Left lung (tissue), 10 donors: ENCODE measurements around the gene DPP8. TPM values are rescaled to one million over a fixed set of nuclear protein-coding genes. Genes with fewer than 3 reads are reported as not detected.

Source experiments
- ATAC-seq: fragments of 200-7000 bp; cut with Tn5 transposase; one replicate; pipeline ENCODE4 v1.9.1; 2020; ENCODE audit warnings: moderate library complexity
- DNase-seq, 4 donors: peaks; one replicate each; pipeline ENCODE4 v3.0.0-alpha.2; 2013 to 2020
- H3K27ac ChIP-seq, 2 donors: fragments of 200-600 bp; sonication (generic) in 1 of 2; one replicate each; pipeline versions ENCODE4 v1.5.0 to v1.8.0; 2020 to 2021
- H3K27me3 ChIP-seq, 2 donors: fragments of 200-600 bp; sonication (generic) in 1 of 2; one replicate each; pipeline versions ENCODE4 v1.5.0 to v1.8.0; 2020 to 2021
- H3K36me3 ChIP-seq, 2 donors: fragments of 200-600 bp; sonication (generic) in 1 of 2; one replicate each; pipeline versions ENCODE4 v1.5.0 to v1.8.0; 2020 to 2021
- H3K4me1 ChIP-seq, 2 donors: fragments of 200-600 bp; one replicate each; pipeline ENCODE4 v1.8.0; 2021
- H3K4me3 ChIP-seq, 2 donors: fragments of 200-600 bp; sonication (generic) in 1 of 2; one replicate each; pipeline versions ENCODE4 v1.5.0 to v1.8.0; 2020 to 2021; ENCODE audit warnings: mild to moderate bottlenecking in 1 of 2
- H3K9me3 ChIP-seq, 2 donors: fragments of 200-600 bp; sonication (generic) in 1 of 2; one replicate each; pipeline versions ENCODE4 v1.5.0 to v1.8.0; 2020 to 2021
- intact Hi-C, 2 donors: fragments of 100-400 bp; cut with DNase I; formaldehyde crosslinking; loops; one replicate each; pipeline versions ENCODE4 v1.11.2 to v1.14.2; 2022
- polyA plus RNA-seq, 6 donors: library from polyadenylated mRNA; unstranded; fragments of 120-200 nt; gene quantifications; one replicate each; pipeline ENCODE4 v1.2.1, GENCODE V29; 2013; ENCODE audit not compliant: insufficient read length in 6 of 6
- total RNA-seq, 2 donors: library from RNA; stranded (reverse); fragmentation: NEBNext Ultra II Directional; extraction: Animal tissue kit (Norgen Biotek cat#: 25700); gene quantifications; one replicate each; pipeline ENCODE4 v1.2.1, GENCODE V29; 2021
- TF ChIP-seq, protein P1 (sequence below), 2 donors: fragments of 200-600 bp; sonication (generic) in 1 of 2; IDR thresholded peaks; one replicate each; pipeline versions ENCODE4 v1.5.0 to v1.8.0; 2021; ENCODE audit warnings: antibody characterized with exemption in 2 of 2
- donor health status: DM: no; HTN: yes; CAD: no.
- donor health status: DM: no; HTN: no; CAD: no.

Gene DPP8
- total and polyA plus RNA-seq, 8 donors: 30.1 to 35.0 (median 31.8) TPM

DNA sequence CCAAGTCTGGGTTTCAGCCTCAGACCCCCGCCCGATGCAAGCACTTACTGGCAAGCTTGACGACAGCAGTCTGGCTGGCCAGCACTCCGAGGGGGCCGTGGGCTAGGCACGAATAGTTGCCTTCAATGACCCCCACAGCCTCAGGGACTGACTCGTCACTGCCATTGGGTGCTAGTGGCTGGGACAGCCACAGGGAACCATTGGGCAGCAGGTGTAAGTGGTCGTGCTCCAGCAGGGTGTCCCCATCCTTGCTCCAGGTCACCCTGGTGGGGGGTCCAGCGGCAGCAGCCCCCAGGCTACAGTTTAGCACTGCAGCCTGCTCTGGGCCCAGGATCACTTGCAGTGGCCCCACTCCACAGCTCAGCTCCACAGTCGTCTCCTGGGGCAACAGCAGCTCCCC lies 106.5 kb downstream of the DPP8 start:
- intact Hi-C loops: no loop called here
- Histone ChIP-seq H3K36me3 (no peaks in the 10 kb centered on the region), H3K4me1 (peaks cover 0 to 6% of the 10 kb centered on the region in 2 donors), H3K9me3 (no peaks in the 10 kb centered on the region), H3K27ac (no peak overlapping the region), H3K4me3 (no peak overlapping the region), H3K27me3 (peaks cover 0 to 34% of the 10 kb centered on the region in 2 donors)
- DNase-seq (no peak), ATAC-seq (no peak)
- TF ChIP-seq, protein P1, sequence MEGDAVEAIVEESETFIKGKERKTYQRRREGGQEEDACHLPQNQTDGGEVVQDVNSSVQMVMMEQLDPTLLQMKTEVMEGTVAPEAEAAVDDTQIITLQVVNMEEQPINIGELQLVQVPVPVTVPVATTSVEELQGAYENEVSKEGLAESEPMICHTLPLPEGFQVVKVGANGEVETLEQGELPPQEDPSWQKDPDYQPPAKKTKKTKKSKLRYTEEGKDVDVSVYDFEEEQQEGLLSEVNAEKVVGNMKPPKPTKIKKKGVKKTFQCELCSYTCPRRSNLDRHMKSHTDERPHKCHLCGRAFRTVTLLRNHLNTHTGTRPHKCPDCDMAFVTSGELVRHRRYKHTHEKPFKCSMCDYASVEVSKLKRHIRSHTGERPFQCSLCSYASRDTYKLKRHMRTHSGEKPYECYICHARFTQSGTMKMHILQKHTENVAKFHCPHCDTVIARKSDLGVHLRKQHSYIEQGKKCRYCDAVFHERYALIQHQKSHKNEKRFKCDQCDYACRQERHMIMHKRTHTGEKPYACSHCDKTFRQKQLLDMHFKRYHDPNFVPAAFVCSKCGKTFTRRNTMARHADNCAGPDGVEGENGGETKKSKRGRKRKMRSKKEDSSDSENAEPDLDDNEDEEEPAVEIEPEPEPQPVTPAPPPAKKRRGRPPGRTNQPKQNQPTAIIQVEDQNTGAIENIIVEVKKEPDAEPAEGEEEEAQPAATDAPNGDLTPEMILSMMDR (IDR thresholded peaks at IDR 0.05): no peak

GRCh38 chr15:65410036-65410435 lies 107.5 kb downstream of the DPP8 start:
- TF ChIP-seq, protein P1 (IDR thresholded peaks at IDR 0.05): no peak
- DNase-seq (no peak), ATAC-seq (peak; percentile 33)
- peaks cover 0 to 6% of the 10 kb centered on the region in 2 donors for H3K4me1 ChIP-seq
- intact Hi-C loops: no loop called here
- H3K27me3 ChIP-seq: peaks cover 0 to 24% of the 10 kb centered on the region in 2 donors
- no peak overlapping the region for H3K27ac ChIP-seq
- H3K4me3 ChIP-seq: no peak overlapping the region
- H3K9me3 ChIP-seq: no peaks in the 10 kb centered on the region
- H3K36me3 ChIP-seq: no peaks in the 10 kb centered on the region

DNA sequence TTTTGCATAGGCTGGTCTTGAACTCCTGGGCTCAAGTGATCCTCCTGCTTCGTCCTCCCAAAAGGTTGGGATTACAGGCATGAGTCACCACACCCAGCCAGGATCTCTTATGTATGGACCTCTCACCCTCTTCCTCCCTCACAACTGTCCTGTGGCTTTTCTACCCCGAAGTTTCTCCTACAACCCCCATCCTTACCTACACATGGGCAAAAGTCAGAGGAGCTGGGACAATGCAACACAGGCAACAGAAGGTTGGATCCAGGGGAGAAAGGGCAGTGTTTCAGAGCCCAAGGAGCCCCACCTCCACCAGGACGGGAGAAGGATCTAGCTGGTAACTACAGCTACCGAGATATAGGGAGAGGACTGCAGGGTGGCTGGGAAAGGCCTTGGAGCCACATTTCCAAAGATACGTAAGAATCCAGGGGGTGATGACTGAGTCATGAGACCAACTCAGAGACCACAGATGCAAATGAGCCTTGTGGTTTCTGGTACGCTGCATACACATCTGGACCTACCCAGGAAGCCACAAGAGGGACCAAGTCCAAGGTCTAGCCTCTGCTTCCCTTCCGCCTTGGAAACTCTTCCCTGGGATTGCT lies 108.4 kb downstream of the DPP8 start:
- Histone ChIP-seq H3K27me3 (peaks cover 0 to 27% of the 10 kb centered on the region in 2 donors), H3K4me3 (no peak overlapping the region), H3K36me3 (no peaks in the 10 kb centered on the region), H3K4me1 (peaks cover 0 to 6% of the 10 kb centered on the region in 2 donors), H3K9me3 (no peaks in the 10 kb centered on the region), H3K27ac (no peak overlapping the region)
- TF ChIP-seq, protein P1 (IDR thresholded peaks at IDR 0.05): no peak
- peak; percentile 46 for ATAC-seq
- DNase-seq: no peak
- intact Hi-C loops: no loop called here

DNA sequence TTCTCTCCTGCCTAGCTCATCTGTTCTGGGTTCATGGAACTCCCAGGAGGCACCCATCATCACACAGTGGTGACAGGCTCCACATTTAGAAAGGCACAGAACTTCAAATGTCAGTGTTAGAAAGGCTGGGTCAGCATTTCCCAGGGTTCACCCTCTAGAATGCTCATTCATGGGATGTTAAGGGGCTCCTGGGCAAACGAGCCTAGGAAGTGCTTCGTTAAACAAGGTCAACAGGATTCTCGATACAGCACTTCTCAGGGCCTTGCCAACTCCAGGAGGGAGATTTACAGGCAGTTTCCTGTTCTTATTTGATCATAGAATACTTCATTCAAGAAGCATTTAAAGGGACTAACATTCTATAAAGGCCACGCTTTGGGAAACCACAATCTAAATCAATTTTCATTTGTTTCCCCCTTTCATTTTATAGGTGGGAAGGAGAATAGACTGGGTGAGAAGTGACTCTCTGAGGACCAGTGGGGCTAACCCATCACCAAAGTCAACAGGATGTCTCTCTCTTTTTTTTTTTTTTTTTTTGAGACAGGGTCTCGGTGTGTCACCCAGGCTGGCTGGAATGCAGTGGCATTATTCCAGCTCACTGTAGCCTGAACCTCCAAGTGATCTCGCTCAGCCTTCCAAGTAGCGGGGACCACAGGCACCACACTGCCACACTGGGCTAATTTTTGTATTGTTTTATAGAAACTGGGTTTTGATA lies 109.0 kb downstream of the DPP8 start:
- H3K27me3 ChIP-seq: peaks cover 0 to 28% of the 10 kb centered on the region in 2 donors
- H3K4me1 ChIP-seq: peaks cover 0 to 6% of the 10 kb centered on the region in 2 donors
- no peaks in the 10 kb centered on the region for H3K9me3 ChIP-seq
- DNase-seq (no peak), ATAC-seq (peak; percentile 66)
- intact Hi-C loops: no loop called here
- TF ChIP-seq, protein P1 (IDR thresholded peaks at IDR 0.05): no peak
- H3K4me3 ChIP-seq: no peak overlapping the region
- no peak overlapping the region for H3K27ac ChIP-seq
- H3K36me3 ChIP-seq: no peaks in the 10 kb centered on the region

DNA sequence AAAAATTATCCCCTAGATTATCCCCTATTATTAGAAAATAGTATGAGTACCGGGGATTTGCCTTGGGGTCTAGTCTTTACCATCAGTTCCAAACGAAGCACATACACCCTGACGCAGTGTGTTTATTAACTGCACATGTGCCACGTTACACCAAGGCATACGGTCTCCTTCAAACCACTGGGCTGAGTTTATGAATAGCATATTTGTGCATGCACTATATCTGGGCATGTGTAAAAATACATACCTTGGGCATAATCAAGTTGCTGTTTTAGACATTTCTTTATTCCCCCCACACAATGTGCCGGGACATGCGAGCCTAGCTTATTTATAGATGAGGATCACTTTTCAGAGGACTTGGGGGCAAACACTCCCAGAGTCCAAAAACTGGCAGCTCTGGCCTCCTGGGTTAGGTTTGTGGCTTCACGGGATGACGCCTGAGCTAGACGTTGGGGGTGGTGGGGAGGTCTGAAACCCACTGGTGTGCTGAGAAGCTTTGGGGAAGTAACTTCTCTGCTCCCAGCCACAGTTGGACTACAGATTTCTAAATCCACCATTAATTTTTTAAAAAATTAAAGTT lies 111.0 kb downstream of the DPP8 start:
- ATAC-seq (no peak), DNase-seq (no peak)
- H3K4me1 ChIP-seq: peaks cover 0 to 10% of the 10 kb centered on the region in 2 donors
- no peak overlapping the region for H3K27ac ChIP-seq
- no peak overlapping the region for H3K4me3 ChIP-seq
- peaks cover 0 to 28% of the 10 kb centered on the region in 2 donors for H3K27me3 ChIP-seq
- intact Hi-C loops: no loop called here
- no peaks in the 10 kb centered on the region for H3K9me3 ChIP-seq
- TF ChIP-seq, protein P1 (IDR thresholded peaks at IDR 0.05): no peak
- H3K36me3 ChIP-seq: no peaks in the 10 kb centered on the region
